Adrenal gland (tissue), 19 donors: ENCODE measurements around the gene ENDOG. TPM values are rescaled to one million over a fixed set of nuclear protein-coding genes. Genes with fewer than 3 reads are reported as not detected.
A peak's percentile ranks its signal among the peaks of the same experiment; 100 is the strongest.

Experiments
- DNase-seq, 7 donors: peaks; one replicate each; pipeline ENCODE4 v3.0.0-alpha.2; 2019 to 2020
- H3K27ac ChIP-seq, 5 donors: fragments of 200-600 bp; sonication (generic) in 4 of 5; 1 replicate in 3 of 5; 2 replicates in 2 of 5; pipeline versions ENCODE4 v1.5.1 to v1.8.0; 2016 to 2020; ENCODE audit warnings: mild to moderate bottlenecking in 1 of 5
- H3K27me3 ChIP-seq: fragments of 200-600 bp; 2 replicates; pipeline ENCODE4 v1.8.0; 2021
- H3K36me3 ChIP-seq, 2 donors: fragments of 200-600 bp; replicated peaks in 1 of 2; 1 replicate in 1 of 2; 2 replicates in 1 of 2; pipeline versions ENCODE4 v1.5.1 to v1.8.0; 2018 to 2022
- H3K4me1 ChIP-seq, 2 donors: fragments of 200-600 bp; replicated peaks in 1 of 2; 1 replicate in 1 of 2; 2 replicates in 1 of 2; pipeline versions ENCODE4 v1.5.1 to v1.8.0; 2018 to 2021
- H3K4me3 ChIP-seq, 4 donors: fragments of 200-600 bp; sonication (generic) in 3 of 4; one replicate each; pipeline ENCODE4 v1.5.1; 2016 to 2018
- H3K9me3 ChIP-seq, 3 donors: fragments of 200-600 bp; sonication (generic) in 1 of 3; replicated peaks in 1 of 3; 1 replicate in 2 of 3; 2 replicates in 1 of 3; pipeline versions ENCODE4 v1.5.1 to v1.8.0; 2016 to 2021
- POLR2A ChIP-seq, 2 donors: fragments of 450-650 bp; IDR thresholded peaks; one replicate each; pipeline ENCODE4 v1.6.1; 2017; ENCODE audit warnings: antibody characterized with exemption in 2 of 2, mild to moderate bottlenecking in 2 of 2, moderate library complexity in 1 of 2
- WGBS, 4 donors: extraction: QIAGEN DNeasy Blood & Tissue Kit in 2 of 4; methylation state at CpG; one replicate each; pipeline versions ENCODE4 v1.1.5 to v1.1.7; 2013 to 2017; 5-methylcytosine and 5-hydroxymethylcytosine counted together
- intact Hi-C, 2 donors: fragments of 100-400 bp; cut with DNase I; formaldehyde crosslinking; loops; one replicate each; pipeline versions ENCODE4 v1.14.1 to v1.15.0; 2022 to 2023
- long read RNA-seq, 10 donors: library from polyadenylated mRNA in 3 of 10; unstranded in 2 of 10; stranded (forward) in 1 of 10; transcript quantifications; one replicate each; pipeline ENCODE4 v2.0.0 and lab custom pipeline, GENCODE V29; 2021 to 2026
- polyA plus RNA-seq, 3 donors: library from polyadenylated mRNA; stranded (reverse); fragments of 200-250 nt in 2 of 3; fragments of 350-450 nt in 1 of 3; fragmentation: Illumina TruSeq in 1 of 3; extraction: RNeasy Lipid Tissue Mini Kit (QIAGEN cat#74804) in 1 of 3; gene quantifications; one replicate each; pipeline ENCODE4 v1.2.3, GENCODE V29; 2013 to 2014
- total RNA-seq, 9 donors: library from RNA; depleted of rRNA in 4 of 9; stranded (reverse); fragments of >200 nt in 4 of 9; fragments of 120-200 nt in 1 of 9; fragmentation: NEBNext Ultra II Directional in 1 of 9; extraction: Animal tissue kit (Norgen Biotek cat#: 25700) in 1 of 9; gene quantifications; one replicate each; pipeline versions ENCODE4 v1.1.0 to v1.2.4, GENCODE V29; 2013 to 2023
- TF ChIP-seq, protein P1 (sequence below), 6 experiments: fragments of 450-650 bp in 4 of 6; fragments of 200-600 bp in 2 of 6; sonication (generic) in 1 of 6; IDR thresholded peaks; 1 replicate in 5 of 6; 2 replicates in 1 of 6; pipeline versions ENCODE4 v1.5.1 to v1.8.0; 2016 to 2021; ENCODE audit warnings: antibody characterized with exemption in 6 of 6, mild to moderate bottlenecking in 2 of 6, moderate library complexity in 1 of 6
- donor health status: healthy with polysubstance abuse.
- donor health status: Bipolar disorder and iron deficiency.
- donor health status: DM: yes; HTN: yes; CAD: no.
- donor health status: DM: no; HTN: no; CAD: no.
- donor health status: DM: no; HTN: no; CAD: no.
- donor health status: DM: yes; HTN: yes; CAD: no.

Gene ENDOG
- total RNA-seq (100 to 1,000 TPM in 1 of 9 donors, 10 to 100 TPM in 8; 15.9 to 113 (median 32.2) TPM), polyA plus RNA-seq (10 to 100 TPM in 2 of 3 donors, 1 to 10 TPM in 1; 4.9 to 39.8 (median 19.1) TPM)
- long read RNA-seq, donor 1, transcript ENDOG-201 (3 exons, 1,172 nt) = major isoform, 21 of 21 reads
- long read RNA-seq, donor 1, partial matches to known transcripts = 0 of 21 reads
- long read RNA-seq, donor 1, other reads (novel, unspliced or antisense) = 0 of 21 reads
- long read RNA-seq, donor 2, transcript ENDOG-201 (3 exons, 1,172 nt) = major isoform, 9 of 9 reads
- long read RNA-seq, donor 2, partial matches to known transcripts = 0 of 9 reads
- long read RNA-seq, donor 2, other reads (novel, unspliced or antisense) = 0 of 9 reads
- long read RNA-seq, donor 3, transcript ENDOG-201 (3 exons, 1,172 nt) = major isoform, 10 of 10 reads
- long read RNA-seq, donor 3, partial matches to known transcripts = 0 of 10 reads
- long read RNA-seq, donor 3, other reads (novel, unspliced or antisense) = 0 of 10 reads
- long read RNA-seq, donor 4, partial matches to known transcripts = 0 of 1 reads
- long read RNA-seq, donor 4, other reads (novel, unspliced or antisense) = 1 of 1 reads
- long read RNA-seq, donor 5, transcript ENDOG-201 (3 exons, 1,172 nt) = major isoform, 68 of 74 reads
- long read RNA-seq, donor 5, partial matches to known transcripts = 2 of 74 reads
- long read RNA-seq, donor 5, other reads (novel, unspliced or antisense) = 4 of 74 reads
- long read RNA-seq, donor 6, partial matches to known transcripts = 1 of 1 reads
- long read RNA-seq, donor 6, other reads (novel, unspliced or antisense) = 0 of 1 reads
- long read RNA-seq, donor 7, partial matches to known transcripts = 0 of 3 reads
- long read RNA-seq, donor 7, other reads (novel, unspliced or antisense) = 0 of 3 reads
- long read RNA-seq, donor 8, transcript ENDOG-201 (3 exons, 1,172 nt) = major isoform, 10 of 15 reads
- long read RNA-seq, donor 8, partial matches to known transcripts = 0 of 15 reads
- long read RNA-seq, donor 8, other reads (novel, unspliced or antisense) = 5 of 15 reads
- long read RNA-seq, donor 9, transcript ENDOG-201 (3 exons, 1,172 nt) = major isoform, 9 of 9 reads
- long read RNA-seq, donor 9, partial matches to known transcripts = 0 of 9 reads
- long read RNA-seq, donor 9, other reads (novel, unspliced or antisense) = 0 of 9 reads
- long read RNA-seq, donor 10, partial matches to known transcripts = 0 of 2 reads
- long read RNA-seq, donor 10, other reads (novel, unspliced or antisense) = 0 of 2 reads

DNA sequence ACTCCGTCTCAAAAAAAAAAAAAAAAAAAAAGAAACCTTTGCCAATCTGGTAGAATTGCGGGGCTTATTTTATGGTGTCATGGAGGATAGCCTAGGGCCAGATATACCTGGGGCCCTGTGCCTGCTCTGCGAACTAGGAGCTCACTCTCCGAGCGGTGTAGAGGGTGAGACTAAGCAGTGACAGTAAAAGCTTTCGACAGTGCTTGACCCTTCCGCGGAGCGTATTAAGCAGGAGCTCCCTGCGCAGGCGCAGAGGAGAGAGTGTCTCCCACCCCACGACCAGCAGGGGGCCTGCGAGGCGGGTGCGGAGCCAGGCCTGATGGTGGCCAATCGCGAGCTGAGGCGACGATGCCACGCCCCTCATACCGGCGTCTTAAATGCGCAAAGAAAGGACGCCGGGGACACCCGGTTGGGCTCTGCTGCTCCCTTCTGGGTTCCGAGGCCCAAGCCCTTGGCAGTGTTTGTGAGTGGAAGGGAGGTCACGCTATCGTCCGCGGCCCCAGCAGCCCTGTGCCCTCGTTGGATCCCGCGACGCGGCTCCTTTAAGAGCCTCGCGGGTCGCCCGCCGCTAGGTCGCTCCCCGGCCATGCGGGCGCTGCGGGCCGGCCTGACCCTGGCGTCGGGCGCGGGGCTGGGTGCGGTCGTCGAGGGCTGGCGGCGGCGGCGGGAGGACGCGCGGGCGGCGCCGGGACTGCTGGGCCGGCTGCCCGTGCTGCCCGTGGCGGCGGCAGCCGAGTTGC is at the start of gene ENDOG:
Gene ENDOG, plus strand, starts transcription at position 402 of the 740 bp plus-strand sequence. Its CDS starts 185 bp downstream, at position 587.
- Histone ChIP-seq H3K9me3 (no peaks in the 10 kb centered on the region), H3K4me1 (peaks cover 4 to 14% of the 10 kb centered on the region in 2 donors), H3K4me3 (peak within 1 kb of the TSS in 3 of 4 donors; percentile 18 to 73 (median 49)), H3K36me3 (peaks cover 0 to 18% of the 10 kb centered on the region in 2 donors), H3K27me3 (no peaks in the 10 kb centered on the region), H3K27ac (peak within 1 kb of the TSS in 4 of 5 donors; percentile 57 to 92 (median 76))
- DNase-seq = peak; percentile 97 to 99 (median 98)
- peak; percentile 43 to 90 for TF ChIP-seq POLR2A (IDR thresholded peaks at IDR 0.05)
- TF ChIP-seq, protein P1, sequence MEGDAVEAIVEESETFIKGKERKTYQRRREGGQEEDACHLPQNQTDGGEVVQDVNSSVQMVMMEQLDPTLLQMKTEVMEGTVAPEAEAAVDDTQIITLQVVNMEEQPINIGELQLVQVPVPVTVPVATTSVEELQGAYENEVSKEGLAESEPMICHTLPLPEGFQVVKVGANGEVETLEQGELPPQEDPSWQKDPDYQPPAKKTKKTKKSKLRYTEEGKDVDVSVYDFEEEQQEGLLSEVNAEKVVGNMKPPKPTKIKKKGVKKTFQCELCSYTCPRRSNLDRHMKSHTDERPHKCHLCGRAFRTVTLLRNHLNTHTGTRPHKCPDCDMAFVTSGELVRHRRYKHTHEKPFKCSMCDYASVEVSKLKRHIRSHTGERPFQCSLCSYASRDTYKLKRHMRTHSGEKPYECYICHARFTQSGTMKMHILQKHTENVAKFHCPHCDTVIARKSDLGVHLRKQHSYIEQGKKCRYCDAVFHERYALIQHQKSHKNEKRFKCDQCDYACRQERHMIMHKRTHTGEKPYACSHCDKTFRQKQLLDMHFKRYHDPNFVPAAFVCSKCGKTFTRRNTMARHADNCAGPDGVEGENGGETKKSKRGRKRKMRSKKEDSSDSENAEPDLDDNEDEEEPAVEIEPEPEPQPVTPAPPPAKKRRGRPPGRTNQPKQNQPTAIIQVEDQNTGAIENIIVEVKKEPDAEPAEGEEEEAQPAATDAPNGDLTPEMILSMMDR (IDR thresholded peaks at IDR 0.05) = peak; percentile 86 to 99 (median 97)
- WGBS, 4 donors = 0 to 1% (median 0%) methylated on average over 9 to 70 of the region's 70 CpGs
- intact Hi-C loops = no loop called here

DNA sequence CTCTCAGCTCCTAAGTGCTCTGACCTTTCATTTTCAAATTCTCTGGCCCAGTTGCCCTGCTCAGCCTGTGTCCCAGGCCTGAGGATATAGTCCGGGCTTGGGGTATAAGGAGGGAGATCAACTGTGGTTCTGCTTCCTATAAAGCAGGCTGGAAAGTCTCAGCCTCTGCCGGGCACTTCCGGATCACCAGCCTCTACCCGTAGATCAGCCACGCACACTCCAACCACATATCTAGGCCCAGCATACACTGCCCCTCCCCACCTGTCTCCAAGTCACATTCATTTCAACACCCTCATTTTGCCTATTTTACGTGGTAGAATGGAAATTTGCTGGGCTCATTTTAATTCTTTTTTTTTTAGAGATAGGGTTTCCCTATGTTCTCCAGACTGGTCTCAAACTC is 49.7 kb upstream of the ENDOG start:
- Histone ChIP-seq H3K36me3 (no peaks in the 10 kb centered on the region), H3K4me1 (peaks cover 10 to 28% of the 10 kb centered on the region in 2 donors), H3K4me3 (no peak overlapping the region), H3K27me3 (no peaks in the 10 kb centered on the region), H3K9me3 (no peaks in the 10 kb centered on the region), H3K27ac (no peak overlapping the region)
- TF ChIP-seq POLR2A (IDR thresholded peaks at IDR 0.05) = no peak
- TF ChIP-seq, protein P1 (IDR thresholded peaks at IDR 0.05) = no peak
- DNase-seq = no peak
- 82 to 91% (median 87%) methylated on average over 6 of the region's 6 CpGs for WGBS, 4 donors
- intact Hi-C loops = no loop called here

DNA sequence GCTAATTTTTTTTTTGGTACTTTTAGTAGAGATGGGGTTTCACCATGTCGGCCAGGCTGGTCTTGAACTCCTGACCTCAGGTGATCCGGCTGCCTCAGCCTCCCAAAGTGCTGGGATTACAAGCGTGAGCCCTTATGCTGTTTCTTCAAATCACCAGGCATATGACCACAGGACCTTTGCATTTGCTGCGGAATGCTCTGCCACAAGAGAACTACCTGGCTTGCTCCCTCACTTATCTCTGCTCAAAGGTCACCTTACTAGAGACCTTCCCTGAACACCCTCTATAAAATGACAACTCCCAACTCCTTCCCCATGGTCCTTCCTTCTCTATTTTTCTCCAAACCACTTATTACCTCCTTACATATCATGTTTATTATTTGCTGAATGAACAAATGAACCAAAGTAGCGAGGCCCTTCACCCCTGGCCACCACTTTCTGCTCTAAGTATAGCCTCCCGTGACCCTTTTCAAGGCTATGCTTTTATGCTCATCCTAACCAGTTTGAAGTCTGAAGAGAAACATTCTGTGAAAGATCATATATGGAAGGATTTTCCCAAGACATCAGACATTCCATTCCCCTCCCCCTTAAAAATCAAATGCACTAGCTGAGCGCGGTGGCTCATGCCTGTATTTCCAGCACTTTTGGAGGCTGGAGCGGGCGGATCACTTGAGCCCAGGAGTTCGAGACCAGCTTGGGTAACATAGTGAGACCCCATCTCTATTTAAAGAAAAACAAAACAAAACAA is 47.8 kb upstream of the ENDOG start:
- H3K27ac ChIP-seq = peak overlapping the region in 4 of 5 donors; percentile 74 to 96 (median 88)
- peaks cover 10 to 28% of the 10 kb centered on the region in 2 donors for H3K4me1 ChIP-seq
- H3K27me3 ChIP-seq = no peaks in the 10 kb centered on the region
- H3K9me3 ChIP-seq = no peaks in the 10 kb centered on the region
- intact Hi-C loops = no loop called here
- peak overlapping the region in 1 of 4 donors; percentile 76 for H3K4me3 ChIP-seq
- H3K36me3 ChIP-seq = no peaks in the 10 kb centered on the region
- no peak for DNase-seq
- whole genome bisulfite sequencing, 4 donors = 57 to 65% (median 61%) methylated on average over 11 of the region's 11 CpGs
- TF ChIP-seq POLR2A (IDR thresholded peaks at IDR 0.05) = no peak
- TF ChIP-seq, protein P1 (IDR thresholded peaks at IDR 0.05) = no peak
